GM18505 (cell line): ENCODE results near the gene ANKRD28.
A peak's percentile ranks its signal among the peaks of the same experiment; 100 is the strongest.

Source experiments
- ATAC-seq: cut with Tn5 transposase; IDR thresholded peaks from one replicate; pipeline ENCODE4 v1.9.1; 2021; ENCODE audit not compliant: unreplicated experiment
- POLR2A ChIP-seq: IDR thresholded peaks from 4 replicates; pipeline ENCODE4 v1.6.1; 2011; ENCODE audit warnings: borderline replicate concordance; ENCODE audit not compliant: insufficient read depth, insufficient read length; ENCODE audit errors: extremely low read depth

ANKRD28 gene

GRCh38 chr3:15651396-15651795 is 146.4 kb downstream of the ANKRD28 start:
- TF ChIP-seq POLR2A = no peak

GRCh38 chr3:15649858-15650257 is 147.9 kb downstream of the ANKRD28 start:
- ATAC-seq = no peak
- no peak for TF ChIP-seq POLR2A

More at GRCh38 chr3:15651396-15651795, 146.4 kb downstream of the ANKRD28 start:
- ATAC-seq = no peak

- no peak for TF ChIP-seq POLR2A
- no peak for ATAC-seq
Observed at GRCh38 chr3:15649341-15649740, 148.4 kb downstream of the ANKRD28 start.

GRCh38 chr3:15647611-15648167 is 150.1 kb downstream of the ANKRD28 start:
- peak; percentile 90 for ATAC-seq
- no peak for TF ChIP-seq POLR2A

- TF ChIP-seq POLR2A = no peak
- no peak for ATAC-seq
Observed at GRCh38 chr3:15646851-15647511, 150.8 kb downstream of the ANKRD28 start.

GRCh38 chr3:15645740-15646501 is 151.9 kb downstream of the ANKRD28 start:
- ATAC-seq = no peak
- no peak for TF ChIP-seq POLR2A

GRCh38 chr3:15645246-15645645 is 152.5 kb downstream of the ANKRD28 start:
- no peak for ATAC-seq
- TF ChIP-seq POLR2A = no peak

GRCh38 chr3:15638891-15639262 is 158.9 kb downstream of the ANKRD28 start:
- no peak for TF ChIP-seq POLR2A
- no peak for ATAC-seq

GRCh38 chr3:15638193-15638890 is 159.4 kb downstream of the ANKRD28 start:
- TF ChIP-seq POLR2A = no peak
- no peak for ATAC-seq

GRCh38 chr3:15637131-15637951 is 160.4 kb downstream of the ANKRD28 start:
- no peak for TF ChIP-seq POLR2A

GRCh38 chr3:15636028-15636709 is 161.6 kb downstream of the ANKRD28 start:
- peak; percentile 49 for ATAC-seq

More at GRCh38 chr3:15637131-15637951, 160.4 kb downstream of the ANKRD28 start:
- no peak for ATAC-seq

GRCh38 chr3:15635121-15635661 is 162.6 kb downstream of the ANKRD28 start:
- no peak for TF ChIP-seq POLR2A
- ATAC-seq = no peak

More at GRCh38 chr3:15636028-15636709, 161.6 kb downstream of the ANKRD28 start:
- no peak for TF ChIP-seq POLR2A

- TF ChIP-seq POLR2A = no peak
- no peak for ATAC-seq
Observed at GRCh38 chr3:15634671-15635070, 163.1 kb downstream of the ANKRD28 start.
